ENCODE data around the gene CAMTA2. TPM values are rescaled to one million over a fixed set of nuclear protein-coding genes. Genes with fewer than 3 reads are reported as not detected.

Gene CAMTA2
- total and polyA plus RNA-seq, 9 of the 15 experiments (the other 6 are each of a cell fraction or from before 2014, with no cell fraction given), result 0.24 to 25.1 (median 6.3) TPM

DNA sequence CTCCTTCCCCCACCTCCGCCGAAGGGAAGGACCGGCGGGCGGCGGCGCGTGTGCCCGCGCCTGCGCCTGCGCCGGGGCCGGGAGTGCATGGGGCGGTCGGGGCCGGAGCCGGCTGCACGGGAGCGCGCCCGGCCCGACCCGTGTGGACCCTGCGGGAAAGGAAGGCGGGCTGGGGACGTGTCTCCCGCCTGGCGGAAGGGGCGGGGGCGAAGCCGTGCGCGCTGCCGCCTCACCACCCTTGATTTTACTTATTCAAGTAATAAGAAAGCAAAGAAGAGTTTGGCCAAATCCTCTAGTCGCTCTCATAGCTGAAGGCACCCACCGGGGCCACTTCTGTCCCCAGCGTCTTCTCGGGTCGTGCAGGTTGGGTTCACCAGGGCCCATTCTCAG, 38.5 kb downstream of the CAMTA2 start (continued):
- TF ChIP-seq ZNF76 (CRISPR knock-in tag; IDR thresholded peaks at IDR 0.05; ENCODE audit: borderline replicate concordance), result no peak
- no peak for TF ChIP-seq SMAD2 (IDR thresholded peaks at IDR 0.05; ENCODE audit: low read depth, low read length)
- TF ChIP-seq, protein P1, sequence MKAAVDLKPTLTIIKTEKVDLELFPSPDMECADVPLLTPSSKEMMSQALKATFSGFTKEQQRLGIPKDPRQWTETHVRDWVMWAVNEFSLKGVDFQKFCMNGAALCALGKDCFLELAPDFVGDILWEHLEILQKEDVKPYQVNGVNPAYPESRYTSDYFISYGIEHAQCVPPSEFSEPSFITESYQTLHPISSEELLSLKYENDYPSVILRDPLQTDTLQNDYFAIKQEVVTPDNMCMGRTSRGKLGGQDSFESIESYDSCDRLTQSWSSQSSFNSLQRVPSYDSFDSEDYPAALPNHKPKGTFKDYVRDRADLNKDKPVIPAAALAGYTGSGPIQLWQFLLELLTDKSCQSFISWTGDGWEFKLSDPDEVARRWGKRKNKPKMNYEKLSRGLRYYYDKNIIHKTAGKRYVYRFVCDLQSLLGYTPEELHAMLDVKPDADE (conservative IDR thresholded peaks at IDR 0.05; ENCODE audit: control insufficient read depth, low read depth, low read length), result 0 out of 2 replicates have a peak, but pooled peaks have one; percentile 49
- TF ChIP-seq SUPT5H (IDR thresholded peaks at IDR 0.05), result no peak
- TF ChIP-seq, protein P2, sequence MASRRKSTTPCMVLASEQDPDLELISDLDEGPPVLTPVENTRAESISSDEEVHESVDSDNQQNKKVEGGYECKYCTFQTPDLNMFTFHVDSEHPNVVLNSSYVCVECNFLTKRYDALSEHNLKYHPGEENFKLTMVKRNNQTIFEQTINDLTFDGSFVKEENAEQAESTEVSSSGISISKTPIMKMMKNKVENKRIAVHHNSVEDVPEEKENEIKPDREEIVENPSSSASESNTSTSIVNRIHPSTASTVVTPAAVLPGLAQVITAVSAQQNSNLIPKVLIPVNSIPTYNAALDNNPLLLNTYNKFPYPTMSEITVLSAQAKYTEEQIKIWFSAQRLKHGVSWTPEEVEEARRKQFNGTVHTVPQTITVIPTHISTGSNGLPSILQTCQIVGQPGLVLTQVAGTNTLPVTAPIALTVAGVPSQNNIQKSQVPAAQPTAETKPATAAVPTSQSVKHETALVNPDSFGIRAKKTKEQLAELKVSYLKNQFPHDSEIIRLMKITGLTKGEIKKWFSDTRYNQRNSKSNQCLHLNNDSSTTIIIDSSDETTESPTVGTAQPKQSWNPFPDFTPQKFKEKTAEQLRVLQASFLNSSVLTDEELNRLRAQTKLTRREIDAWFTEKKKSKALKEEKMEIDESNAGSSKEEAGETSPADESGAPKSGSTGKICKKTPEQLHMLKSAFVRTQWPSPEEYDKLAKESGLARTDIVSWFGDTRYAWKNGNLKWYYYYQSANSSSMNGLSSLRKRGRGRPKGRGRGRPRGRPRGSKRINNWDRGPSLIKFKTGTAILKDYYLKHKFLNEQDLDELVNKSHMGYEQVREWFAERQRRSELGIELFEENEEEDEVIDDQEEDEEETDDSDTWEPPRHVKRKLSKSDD (conservative IDR thresholded peaks at IDR 0.05; ENCODE audit: low read length), result no peak
- TF ChIP-seq ZNF146 (CRISPR knock-in tag; IDR thresholded peaks at IDR 0.05; ENCODE audit: unreplicated experiment), result no peak
- TF ChIP-seq, protein P3, sequence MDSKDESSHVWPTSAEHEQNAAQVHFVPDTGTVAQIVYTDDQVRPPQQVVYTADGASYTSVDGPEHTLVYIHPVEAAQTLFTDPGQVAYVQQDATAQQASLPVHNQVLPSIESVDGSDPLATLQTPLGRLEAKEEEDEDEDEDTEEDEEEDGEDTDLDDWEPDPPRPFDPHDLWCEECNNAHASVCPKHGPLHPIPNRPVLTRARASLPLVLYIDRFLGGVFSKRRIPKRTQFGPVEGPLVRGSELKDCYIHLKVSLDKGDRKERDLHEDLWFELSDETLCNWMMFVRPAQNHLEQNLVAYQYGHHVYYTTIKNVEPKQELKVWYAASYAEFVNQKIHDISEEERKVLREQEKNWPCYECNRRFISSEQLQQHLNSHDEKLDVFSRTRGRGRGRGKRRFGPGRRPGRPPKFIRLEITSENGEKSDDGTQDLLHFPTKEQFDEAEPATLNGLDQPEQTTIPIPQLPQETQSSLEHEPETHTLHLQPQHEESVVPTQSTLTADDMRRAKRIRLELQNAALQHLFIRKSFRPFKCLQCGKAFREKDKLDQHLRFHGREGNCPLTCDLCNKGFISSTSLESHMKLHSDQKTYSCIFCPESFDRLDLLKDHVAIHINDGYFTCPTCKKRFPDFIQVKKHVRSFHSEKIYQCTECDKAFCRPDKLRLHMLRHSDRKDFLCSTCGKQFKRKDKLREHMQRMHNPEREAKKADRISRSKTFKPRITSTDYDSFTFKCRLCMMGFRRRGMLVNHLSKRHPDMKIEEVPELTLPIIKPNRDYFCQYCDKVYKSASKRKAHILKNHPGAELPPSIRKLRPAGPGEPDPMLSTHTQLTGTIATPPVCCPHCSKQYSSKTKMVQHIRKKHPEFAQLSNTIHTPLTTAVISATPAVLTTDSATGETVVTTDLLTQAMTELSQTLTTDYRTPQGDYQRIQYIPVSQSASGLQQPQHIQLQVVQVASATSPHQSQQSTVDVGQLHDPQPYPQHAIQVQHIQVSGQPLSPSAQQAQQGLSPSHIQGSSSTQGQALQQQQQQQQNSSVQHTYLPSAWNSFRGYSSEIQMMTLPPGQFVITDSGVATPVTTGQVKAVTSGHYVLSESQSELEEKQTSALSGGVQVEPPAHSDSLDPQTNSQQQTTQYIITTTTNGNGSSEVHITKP (IDR thresholded peaks at IDR 0.05; ENCODE audit: partially characterized antibody), result no peak
- TF ChIP-seq ZC3H11A (IDR thresholded peaks at IDR 0.05; ENCODE audit: low read depth, low read length), result no peak
- TF ChIP-seq, protein P4, sequence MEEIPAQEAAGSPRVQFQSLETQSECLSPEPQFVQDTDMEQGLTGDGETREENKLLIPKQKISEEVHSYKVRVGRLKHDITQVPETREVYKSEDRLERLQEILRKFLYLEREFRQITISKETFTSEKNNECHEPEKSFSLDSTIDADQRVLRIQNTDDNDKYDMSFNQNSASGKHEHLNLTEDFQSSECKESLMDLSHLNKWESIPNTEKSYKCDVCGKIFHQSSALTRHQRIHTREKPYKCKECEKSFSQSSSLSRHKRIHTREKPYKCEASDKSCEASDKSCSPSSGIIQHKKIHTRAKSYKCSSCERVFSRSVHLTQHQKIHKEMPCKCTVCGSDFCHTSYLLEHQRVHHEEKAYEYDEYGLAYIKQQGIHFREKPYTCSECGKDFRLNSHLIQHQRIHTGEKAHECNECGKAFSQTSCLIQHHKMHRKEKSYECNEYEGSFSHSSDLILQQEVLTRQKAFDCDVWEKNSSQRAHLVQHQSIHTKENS (CRISPR knock-in tag; IDR thresholded peaks at IDR 0.05), result no peak
- TF ChIP-seq FOXK1 (CRISPR knock-in tag; IDR thresholded peaks at IDR 0.05; ENCODE audit: borderline replicate concordance), result no peak
- TF ChIP-seq, protein P5, sequence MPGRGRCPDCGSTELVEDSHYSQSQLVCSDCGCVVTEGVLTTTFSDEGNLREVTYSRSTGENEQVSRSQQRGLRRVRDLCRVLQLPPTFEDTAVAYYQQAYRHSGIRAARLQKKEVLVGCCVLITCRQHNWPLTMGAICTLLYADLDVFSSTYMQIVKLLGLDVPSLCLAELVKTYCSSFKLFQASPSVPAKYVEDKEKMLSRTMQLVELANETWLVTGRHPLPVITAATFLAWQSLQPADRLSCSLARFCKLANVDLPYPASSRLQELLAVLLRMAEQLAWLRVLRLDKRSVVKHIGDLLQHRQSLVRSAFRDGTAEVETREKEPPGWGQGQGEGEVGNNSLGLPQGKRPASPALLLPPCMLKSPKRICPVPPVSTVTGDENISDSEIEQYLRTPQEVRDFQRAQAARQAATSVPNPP (IDR thresholded peaks at IDR 0.05; ENCODE audit: borderline replicate concordance, insufficient read depth, insufficient read length), result no peak
- no peak for TF ChIP-seq LEF1 (IDR thresholded peaks at IDR 0.05)
- TF ChIP-seq ARID1B (IDR thresholded peaks at IDR 0.05), result no peak
- TF ChIP-seq TCFL5 (CRISPR knock-in tag; conservative IDR thresholded peaks at IDR 0.05), result no peak
- TF ChIP-seq RAD51 (IDR thresholded peaks at IDR 0.05; ENCODE audit: borderline replicate concordance, low read depth), result no peak
- TF ChIP-seq FUS (optimal IDR thresholded peaks at IDR 0.05; ENCODE audit: low read depth, low read length), result no peak
- TF ChIP-seq JUNB (CRISPR knock-in tag; conservative IDR thresholded peaks at IDR 0.05), result no peak
- TF ChIP-seq, protein P6, sequence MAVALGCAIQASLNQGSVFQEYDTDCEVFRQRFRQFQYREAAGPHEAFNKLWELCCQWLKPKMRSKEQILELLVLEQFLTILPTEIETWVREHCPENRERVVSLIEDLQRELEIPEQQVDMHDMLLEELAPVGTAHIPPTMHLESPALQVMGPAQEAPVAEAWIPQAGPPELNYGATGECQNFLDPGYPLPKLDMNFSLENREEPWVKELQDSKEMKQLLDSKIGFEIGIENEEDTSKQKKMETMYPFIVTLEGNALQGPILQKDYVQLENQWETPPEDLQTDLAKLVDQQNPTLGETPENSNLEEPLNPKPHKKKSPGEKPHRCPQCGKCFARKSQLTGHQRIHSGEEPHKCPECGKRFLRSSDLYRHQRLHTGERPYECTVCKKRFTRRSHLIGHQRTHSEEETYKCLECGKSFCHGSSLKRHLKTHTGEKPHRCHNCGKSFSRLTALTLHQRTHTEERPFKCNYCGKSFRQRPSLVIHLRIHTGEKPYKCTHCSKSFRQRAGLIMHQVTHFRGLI (CRISPR knock-in tag; IDR thresholded peaks at IDR 0.05), result no peak
